ENCODE results near the gene TMEM63B.
"Not testable (repeated sequence)": the region's sequence is repeated elsewhere in the genome, so short reads cannot be mapped to it uniquely, and the experiment has no call there.

The TMEM63B gene

GRCh38 chr6:44127186-44128019, at the start of gene TMEM63B, which contains the start of gene MRPL14:
TSS of gene TMEM63B (plus strand) at chr6:44127554. CDS start at chr6:44134585, 7,031 bp downstream.
TSS of gene MRPL14 (minus strand) at chr6:44127452. CDS start at chr6:44116611, 10,841 bp downstream.
- DNase-seq (ENCODE audit: low read depth in 2 of 2, low spot score in 1 of 2), result peak; percentile 74 to 82

DNA sequence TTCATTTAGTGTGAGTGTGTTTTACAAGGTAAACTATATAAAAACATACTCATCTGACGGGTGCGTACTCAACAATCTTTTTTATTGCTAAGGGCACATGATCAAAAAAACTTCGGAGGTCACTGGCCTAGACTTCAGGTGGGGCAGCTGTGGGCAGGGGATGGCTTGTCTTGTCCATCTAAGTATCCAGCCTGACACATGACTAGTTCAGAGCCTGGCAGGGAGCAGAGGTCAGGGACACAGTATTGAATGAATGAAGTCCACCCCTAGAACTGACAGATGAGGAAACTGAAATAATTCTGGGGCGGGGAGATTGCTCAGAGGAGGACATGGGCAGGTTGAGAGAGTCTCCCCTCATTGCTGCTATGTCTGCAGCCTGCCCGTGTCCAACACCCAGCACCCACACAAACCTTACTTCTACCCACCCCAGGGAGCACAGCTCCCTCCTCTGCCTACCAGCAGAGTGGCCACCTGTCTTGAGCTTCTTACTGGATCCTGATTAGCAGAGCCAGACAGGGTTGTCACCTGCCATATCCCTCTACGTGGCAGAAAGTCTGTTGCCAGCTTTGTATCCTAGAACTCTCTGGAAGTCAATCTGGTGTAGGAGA, 49.0 kb upstream of the TMEM63B start:
- no peak for DNase-seq (ENCODE audit: low read depth in 2 of 2, low spot score in 1 of 2)

DNA sequence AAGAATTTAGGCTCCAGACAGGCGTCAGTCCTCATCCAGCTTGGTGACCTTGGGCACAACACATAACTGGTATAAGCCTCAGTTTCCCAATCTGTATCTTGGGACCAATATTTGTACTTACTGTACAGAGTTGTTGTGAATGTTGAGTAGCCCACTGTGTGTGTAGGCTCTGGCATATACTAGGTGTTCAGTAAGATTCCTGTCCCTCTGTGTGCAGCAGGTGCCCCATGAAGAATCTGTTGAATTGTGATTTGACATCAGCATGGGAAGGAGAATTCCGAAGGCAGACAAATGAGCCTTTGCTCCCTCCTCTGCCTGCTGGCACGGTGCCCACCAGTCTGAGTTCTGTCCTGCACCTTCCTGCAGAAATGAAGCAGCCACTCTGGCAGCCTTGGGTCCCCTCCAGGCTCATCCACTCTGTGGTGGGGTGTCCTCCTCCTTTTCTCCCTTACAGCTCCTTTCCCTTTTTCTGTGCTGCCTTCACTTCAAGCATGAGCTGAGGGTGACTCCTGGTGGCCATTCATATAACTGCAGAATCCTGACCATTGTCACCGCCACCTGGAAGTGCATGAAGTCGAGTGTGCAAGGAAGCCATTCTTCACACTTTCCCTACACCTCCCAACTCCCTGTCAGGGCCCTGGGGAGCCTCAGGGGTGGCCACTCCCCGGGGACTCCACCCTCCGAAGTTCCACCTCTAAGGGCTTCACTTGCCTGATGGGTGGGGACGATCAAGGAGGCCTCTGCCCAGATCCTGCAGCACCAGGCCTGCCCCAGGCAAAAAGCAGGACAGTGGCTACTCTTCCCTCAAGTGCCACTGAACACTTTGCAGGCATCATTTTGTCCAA, 48.3 kb upstream of the TMEM63B start:
- peak; percentile 29 to 52 for DNase-seq (ENCODE audit: low read depth in 2 of 2, low spot score in 1 of 2)

DNA sequence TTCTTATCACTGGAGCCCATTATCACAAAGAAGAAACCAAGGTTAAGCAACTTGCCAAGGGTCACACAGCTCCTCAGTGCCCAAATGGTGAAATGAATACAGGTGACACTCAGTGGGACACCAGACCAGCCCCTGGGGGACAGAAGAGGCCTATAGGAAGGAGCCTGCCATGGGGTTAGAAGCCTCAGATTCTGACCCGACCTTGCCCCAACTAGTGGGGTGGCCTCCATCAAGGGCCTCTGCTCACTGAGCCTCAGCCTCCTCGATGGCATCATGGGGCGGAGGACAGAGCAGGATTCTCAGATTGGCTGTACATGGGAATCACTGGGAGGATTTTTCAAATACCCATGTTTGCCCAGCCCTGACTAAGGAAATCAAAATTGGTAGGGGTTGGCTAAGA, 47.7 kb upstream of the TMEM63B start:
- no peak for DNase-seq (ENCODE audit: low read depth in 2 of 2, low spot score in 1 of 2)

- DNase-seq (ENCODE audit: low read depth in 2 of 2, low spot score in 1 of 2), result no peak
Observed at GRCh38 chr6:44080561-44081521, 46.5 kb upstream of the TMEM63B start.

GRCh38 chr6:44081753-44082152, 45.6 kb upstream of the TMEM63B start:
- DNase-seq (ENCODE audit: low read depth in 2 of 2, low spot score in 1 of 2), result no peak

GRCh38 chr6:44082872-44083321, 44.5 kb upstream of the TMEM63B start:
- DNase-seq (ENCODE audit: low read depth in 2 of 2, low spot score in 1 of 2), result no peak

GRCh38 chr6:44084231-44085014, 42.9 kb upstream of the TMEM63B start:
- no peak for DNase-seq (ENCODE audit: low read depth in 2 of 2, low spot score in 1 of 2)

DNA sequence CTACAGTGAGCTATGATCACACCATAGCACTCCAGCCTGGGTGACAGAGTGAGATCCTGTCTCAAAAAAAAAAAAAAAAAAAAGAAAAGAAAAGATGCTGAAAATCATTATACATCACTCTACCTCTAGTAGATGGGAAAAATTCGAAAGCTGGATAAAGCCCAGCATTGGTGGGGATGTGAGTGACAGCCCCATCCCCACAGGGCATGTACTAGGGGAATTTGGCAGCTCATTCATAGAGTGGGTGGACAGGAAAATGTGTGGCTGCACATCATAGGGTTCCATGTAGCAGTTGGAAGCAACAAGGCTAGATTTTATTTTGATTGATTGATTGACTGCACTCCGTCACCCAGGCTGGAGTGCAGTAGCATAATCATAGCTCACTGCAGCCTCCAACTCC, 42.1 kb upstream of the TMEM63B start:
- no peak for DNase-seq (ENCODE audit: low read depth in 2 of 2, low spot score in 1 of 2)

- no peak for DNase-seq (ENCODE audit: low read depth in 2 of 2, low spot score in 1 of 2)
Observed at GRCh38 chr6:44086931-44087574, 40.3 kb upstream of the TMEM63B start.

- DNase-seq (ENCODE audit: low read depth in 2 of 2, low spot score in 1 of 2), result no peak
Observed at GRCh38 chr6:44087623-44088022, 39.7 kb upstream of the TMEM63B start.

DNA sequence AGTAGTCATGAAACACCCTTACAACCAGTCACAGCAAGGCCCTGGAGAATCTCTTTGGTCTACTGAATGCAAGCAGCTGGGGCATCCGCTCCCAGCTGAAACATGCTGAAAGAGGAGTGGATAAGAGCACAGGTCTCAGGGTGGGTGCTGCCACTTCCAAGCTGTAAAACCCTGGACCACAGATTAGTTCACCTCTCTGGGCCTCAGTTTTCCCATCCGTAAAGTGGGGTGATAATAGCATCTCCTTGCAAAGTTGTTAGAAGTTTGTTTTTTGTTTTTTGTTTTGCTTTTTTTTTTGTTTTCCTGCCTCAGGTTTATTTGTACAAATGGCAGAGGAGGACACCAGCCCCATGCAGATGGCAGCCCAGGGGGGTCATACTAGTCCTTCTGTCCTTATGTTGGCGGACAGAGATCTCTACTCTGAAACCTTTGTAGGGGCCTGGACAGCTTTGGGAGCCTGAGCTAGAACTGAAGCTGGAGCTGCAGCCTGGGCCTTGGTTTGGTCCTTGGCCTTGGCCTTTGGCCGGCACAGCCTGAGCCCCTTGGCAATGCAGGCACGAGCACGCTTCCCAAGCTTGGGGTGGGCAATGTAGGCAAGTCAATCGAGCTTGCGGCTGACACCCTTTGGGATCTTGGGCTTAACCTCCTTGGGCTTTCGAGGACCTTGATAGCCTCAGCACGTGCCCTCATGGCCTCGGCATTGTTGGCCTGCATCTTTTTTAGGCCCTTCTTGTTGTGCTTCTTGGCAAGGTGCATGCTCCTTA, 38.3 kb upstream of the TMEM63B start:
- DNase-seq (ENCODE audit: low read depth in 2 of 2, low spot score in 1 of 2), result no peak

DNA sequence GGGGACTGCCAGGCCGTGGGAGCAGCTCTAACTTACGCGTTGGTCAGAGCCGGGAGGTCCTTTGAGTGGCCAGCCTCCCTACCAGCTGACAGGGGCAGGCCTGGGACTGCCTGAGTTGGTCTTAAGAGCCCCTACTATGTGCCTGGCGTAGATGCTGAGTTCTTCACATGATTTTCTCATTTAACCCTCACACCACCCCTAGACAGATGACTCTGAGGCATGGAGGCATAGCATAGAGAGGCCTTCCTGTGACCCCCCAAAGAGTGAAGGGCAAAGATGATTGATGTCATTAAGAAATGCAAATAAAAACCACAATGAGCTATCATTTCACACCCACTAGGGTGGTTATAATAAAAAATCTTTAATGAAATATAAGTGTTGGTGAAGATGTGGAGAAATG, 36.9 kb upstream of the TMEM63B start:
- DNase-seq (ENCODE audit: low read depth in 2 of 2, low spot score in 1 of 2), result no peak

- not testable (repeated sequence) for DNase-seq (ENCODE audit: low read depth in 2 of 2, low spot score in 1 of 2)
Observed at GRCh38 chr6:44091356-44091755, 36.0 kb upstream of the TMEM63B start.

DNA sequence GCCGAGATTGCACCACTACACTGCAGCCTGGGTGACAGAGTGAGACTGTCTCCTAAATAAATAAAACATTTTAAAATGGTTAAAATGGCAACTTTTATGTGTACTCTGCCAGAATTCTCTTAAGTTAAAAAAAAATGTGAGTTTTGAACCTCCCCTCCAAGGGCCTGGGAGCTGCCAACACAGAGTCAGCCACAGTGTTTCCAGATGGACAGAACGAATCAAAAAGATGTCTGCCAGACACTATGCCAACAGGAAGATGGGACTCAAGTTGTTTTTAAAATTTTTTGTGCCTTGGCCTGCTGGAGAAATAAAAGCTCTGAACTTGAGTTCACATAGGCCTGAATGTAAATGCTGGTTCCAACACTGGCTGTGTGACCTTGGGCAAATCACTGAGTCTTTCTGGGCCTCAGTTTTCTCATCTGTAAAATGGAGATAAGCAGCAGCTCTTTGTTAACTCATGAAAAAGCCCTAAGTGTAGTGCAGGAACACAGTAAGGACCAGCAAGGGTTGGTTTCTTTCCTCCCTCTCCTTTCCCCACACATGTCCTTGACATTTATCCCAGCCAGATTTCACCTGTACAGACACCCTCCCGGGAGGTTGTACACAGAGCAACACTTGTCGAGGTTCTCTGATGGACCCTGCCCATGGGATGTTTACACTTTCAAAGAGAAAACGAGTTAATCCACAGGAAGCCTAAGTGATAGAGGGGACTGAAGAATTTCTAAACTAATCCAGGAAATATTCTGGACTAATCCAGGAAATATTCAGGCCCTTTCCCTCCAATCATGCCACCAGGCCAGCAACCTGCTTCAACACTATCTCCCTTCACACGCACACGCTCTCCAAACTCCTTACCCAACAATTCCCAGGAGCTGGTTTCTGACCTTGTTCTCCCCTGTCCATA, 35.1 kb upstream of the TMEM63B start:
- DNase-seq (ENCODE audit: low read depth in 2 of 2, low spot score in 1 of 2), result no peak

- no peak for DNase-seq (ENCODE audit: low read depth in 2 of 2, low spot score in 1 of 2)
Observed at GRCh38 chr6:44093066-44093465, 34.3 kb upstream of the TMEM63B start.

- no peak for DNase-seq (ENCODE audit: low read depth in 2 of 2, low spot score in 1 of 2)
Observed at GRCh38 chr6:44093750-44094402, 33.5 kb upstream of the TMEM63B start.
